Fibroblast of the aortic adventitia (primary cell): ENCODE measurements around the gene TUBB. TPM values are rescaled to one million over a fixed set of nuclear protein-coding genes. Genes with fewer than 3 reads are reported as not detected.

Source experiments
- DNase-seq: peaks from one replicate; pipeline ENCODE4 v3.0.0-alpha.2; 2010; ENCODE audit warnings: low read depth
- H3K4me3 ChIP-seq: 2 replicates; pipeline ENCODE4 v1.5.1; 2011; ENCODE audit warnings: low read depth, mild to moderate bottlenecking, control low read depth, low read length, moderate library complexity
- CTCF ChIP-seq: IDR thresholded peaks from 2 replicates; pipeline ENCODE4 v1.5.1; 2011; ENCODE audit warnings: mild to moderate bottlenecking, low read length, control low read depth, inconsistent platforms; ENCODE audit not compliant: insufficient read depth
- total RNA-seq: library from RNA; depleted of rRNA; stranded (reverse); fragments of >200 nt; gene quantifications from 2 replicates; pipeline ENCODE4 v1.2.3, GENCODE V29; 2012; ENCODE audit warnings: low replicate concordance

TUBB gene
- total RNA-seq, 1 donor, result 996 TPM

GRCh38 chr6:30685157-30686008 lies 34.8 kb upstream of the TUBB start:
- TF ChIP-seq CTCF, result peak; percentile 28

GRCh38 chr6:30686009-30686907 lies 33.9 kb upstream of the TUBB start, which contains the start of gene PPP1R18:
Gene PPP1R18 (minus strand): TSS chr6:30686645. CDS start chr6:30686018, 627 bp downstream.
- peak; percentile 64 for DNase-seq
- H3K4me3 ChIP-seq, result peak within 1 kb of the TSS; percentile 93
- no peak for TF ChIP-seq CTCF

More at GRCh38 chr6:30685157-30686008, 34.8 kb upstream of the TUBB start:
- peak overlapping the region; percentile 93 for H3K4me3 ChIP-seq
- peak; percentile 43 for DNase-seq

GRCh38 chr6:30686908-30687658 lies 33.1 kb upstream of the TUBB start:
- H3K4me3 ChIP-seq, result peak overlapping the region; percentile 93
- TF ChIP-seq CTCF, result no peak
- peak; percentile 98 for DNase-seq

DNA sequence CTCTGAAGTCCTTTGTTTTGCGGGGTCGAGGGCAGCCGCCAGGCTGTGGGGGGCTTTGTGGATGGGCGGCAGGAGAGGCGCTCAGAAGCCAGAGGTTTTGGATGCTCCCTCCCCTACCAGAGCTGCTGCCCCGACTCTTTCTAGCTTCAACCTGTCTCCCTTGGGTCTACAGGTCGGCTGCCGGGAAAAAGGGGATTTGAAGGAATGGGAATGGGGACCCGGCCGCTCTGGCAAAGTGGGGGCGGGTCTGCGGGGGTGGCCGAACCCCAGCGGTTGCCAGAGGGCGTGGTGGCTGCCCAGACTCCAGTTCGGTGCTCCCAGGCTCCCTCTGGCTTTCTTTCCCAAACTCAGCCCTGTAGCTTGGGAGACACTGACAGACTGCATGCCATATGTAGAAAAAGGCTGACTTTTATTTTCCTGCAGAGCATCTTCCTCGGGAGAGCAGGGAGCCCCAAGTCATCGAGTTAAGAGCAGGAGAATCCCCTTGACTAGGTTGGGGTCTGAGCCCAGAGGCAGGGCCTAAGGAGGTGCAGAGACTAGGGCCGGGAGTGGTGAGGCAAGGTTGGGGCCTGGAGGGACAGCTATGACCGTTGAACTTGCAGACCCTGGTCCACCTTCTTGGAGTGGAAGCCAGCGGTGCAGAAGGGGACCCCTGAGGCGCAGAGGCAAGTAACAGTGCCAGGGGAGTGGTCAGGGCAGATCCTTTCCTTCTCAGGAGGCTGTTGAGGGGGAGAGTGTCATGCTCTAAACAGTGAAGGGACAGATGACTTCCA lies 32.3 kb upstream of the TUBB start:
- peak overlapping the region; percentile 93 for H3K4me3 ChIP-seq
- TF ChIP-seq CTCF, result peak; percentile 41
- DNase-seq, result peak; percentile 59

GRCh38 chr6:30688569-30688968 lies 31.6 kb upstream of the TUBB start:
- H3K4me3 ChIP-seq, result peak overlapping the region; percentile 93
- DNase-seq, result no peak
- TF ChIP-seq CTCF, result no peak
